HEK293 (cell line): ENCODE measurements around the gene SLC22A17.

Experiments
- CTCF ChIA-PET: fragments of 350-600 bp; formaldehyde crosslinking; extraction: SDS; loops from one replicate; lab custom pipeline; 2021; ENCODE audit warnings: antibody characterized with exemption; lab: Yijun Ruan, JAX
- POLR2A ChIA-PET: fragments of 300-600 bp; formaldehyde crosslinking; extraction: SDS; loops from one replicate; lab custom pipeline; 2020; ENCODE audit warnings: antibody characterized with exemption, inconsistent platforms; lab: Yijun Ruan, JAX
- H3K27ac ChIP-seq: fragments of 200-500 bp; sonication (Bioruptor generic); 2 replicates; pipeline ENCODE4 v1.5.1; 2014; ENCODE audit warnings: low read depth, low read length, control low read depth, inconsistent platforms; ENCODE audit errors: extremely low read depth
- H3K36me3 ChIP-seq, 2 experiments: fragments of 200-500 bp in 1 of 2; sonication (Bioruptor generic) in 1 of 2; 1 replicate in 1 of 2; 2 replicates in 1 of 2; pipeline ENCODE4 v1.5.1; 2014 to 2017; ENCODE audit warnings: inconsistent platforms in 2 of 2, low read length in 2 of 2; ENCODE audit not compliant: control insufficient read depth in 2 of 2, insufficient read depth in 1 of 2
- H3K4me1 ChIP-seq: fragments of 200-500 bp; sonication (Bioruptor generic); 2 replicates; pipeline ENCODE4 v1.5.1; 2014; ENCODE audit warnings: mild to moderate bottlenecking, low read length, inconsistent platforms; ENCODE audit not compliant: control insufficient read depth, insufficient read depth
- H3K4me3 ChIP-seq: 2 replicates; pipeline ENCODE4 v1.5.1; 2011; ENCODE audit warnings: low read depth, mild to moderate bottlenecking, control low read depth, low read length, moderate library complexity
- H3K9me3 ChIP-seq: fragments of 200-500 bp; sonication (Bioruptor generic); 2 replicates; pipeline ENCODE4 v1.5.1; 2014; ENCODE audit warnings: low read depth, low read length, inconsistent platforms; ENCODE audit not compliant: control insufficient read depth, insufficient read depth
- ZBTB20 ChIP-seq: fragments of 450-650 bp; formaldehyde crosslinking; IDR thresholded peaks from 2 replicates; pipeline ENCODE4 v1.5.1; 2016; ENCODE audit warnings: missing biosample characterization, missing genetic modification characterization
- ZBTB7A ChIP-seq: fragments of 450-650 bp; formaldehyde crosslinking; IDR thresholded peaks from 2 replicates; pipeline ENCODE4 v1.5.1; 2016; ENCODE audit warnings: low read depth, missing biosample characterization, missing genetic modification characterization
- ZNF138 ChIP-seq: fragments of 450-650 bp; formaldehyde crosslinking; IDR thresholded peaks from 2 replicates; pipeline ENCODE4 v1.5.1; 2016; ENCODE audit warnings: missing biosample characterization, missing genetic modification characterization, borderline replicate concordance
- ZNF155 ChIP-seq: fragments of 450-650 bp; formaldehyde crosslinking; IDR thresholded peaks from 2 replicates; pipeline ENCODE4 v1.5.1; 2016; ENCODE audit warnings: missing biosample characterization, missing genetic modification characterization
- ZNF157 ChIP-seq: fragments of 450-650 bp; formaldehyde crosslinking; IDR thresholded peaks from 2 replicates; pipeline ENCODE4 v1.5.1; 2016; ENCODE audit warnings: missing biosample characterization, missing genetic modification characterization
- ZNF223 ChIP-seq: fragments of 450-650 bp; formaldehyde crosslinking; IDR thresholded peaks from 2 replicates; pipeline ENCODE4 v1.5.1; 2016; ENCODE audit warnings: missing biosample characterization, missing genetic modification characterization
- ZNF48 ChIP-seq: fragments of 450-650 bp; formaldehyde crosslinking; IDR thresholded peaks from 2 replicates; pipeline ENCODE4 v1.5.1; 2016; ENCODE audit warnings: missing biosample characterization, missing genetic modification characterization
- ZNF548 ChIP-seq: fragments of 450-650 bp; formaldehyde crosslinking; IDR thresholded peaks from 2 replicates; pipeline ENCODE4 v1.5.1; 2016; ENCODE audit warnings: missing biosample characterization, missing genetic modification characterization
- ZNF558 ChIP-seq: fragments of 450-650 bp; formaldehyde crosslinking; IDR thresholded peaks from 2 replicates; pipeline ENCODE4 v1.5.1; 2016; ENCODE audit warnings: missing biosample characterization, missing genetic modification characterization
- ZNF621 ChIP-seq: fragments of 450-650 bp; formaldehyde crosslinking; IDR thresholded peaks from 2 replicates; pipeline ENCODE4 v1.5.1; 2017; ENCODE audit warnings: missing biosample characterization, missing genetic modification characterization
- ZNF624 ChIP-seq: fragments of 450-650 bp; formaldehyde crosslinking; IDR thresholded peaks from 2 replicates; pipeline ENCODE4 v1.5.1; 2017; ENCODE audit warnings: missing biosample characterization, missing genetic modification characterization
- ZNF830 ChIP-seq: fragments of 450-650 bp; IDR thresholded peaks from 2 replicates; pipeline ENCODE4 v1.5.0; 2018; ENCODE audit warnings: missing biosample characterization, missing genetic modification characterization, low read depth, mild to moderate bottlenecking, moderate library complexity
- TF ChIP-seq, protein P1 (sequence below): fragments of 450-650 bp; formaldehyde crosslinking; IDR thresholded peaks from 2 replicates; pipeline ENCODE4 v1.5.1; 2016; ENCODE audit warnings: missing biosample characterization, missing genetic modification characterization
- TF ChIP-seq, protein P2 (sequence below): fragments of 450-650 bp; formaldehyde crosslinking; IDR thresholded peaks from 2 replicates; pipeline ENCODE4 v1.5.1; 2016; ENCODE audit warnings: missing biosample characterization, missing genetic modification characterization
- TF ChIP-seq, protein P3 (sequence below): fragments of 450-650 bp; formaldehyde crosslinking; IDR thresholded peaks from 2 replicates; pipeline ENCODE4 v1.5.1; 2016; ENCODE audit warnings: missing biosample characterization, missing genetic modification characterization, borderline replicate concordance
- TF ChIP-seq, protein P4 (sequence below): fragments of 450-650 bp; formaldehyde crosslinking; IDR thresholded peaks from 2 replicates; pipeline ENCODE4 v1.5.1; 2017; ENCODE audit warnings: missing biosample characterization, missing genetic modification characterization

Gene SLC22A17

DNA sequence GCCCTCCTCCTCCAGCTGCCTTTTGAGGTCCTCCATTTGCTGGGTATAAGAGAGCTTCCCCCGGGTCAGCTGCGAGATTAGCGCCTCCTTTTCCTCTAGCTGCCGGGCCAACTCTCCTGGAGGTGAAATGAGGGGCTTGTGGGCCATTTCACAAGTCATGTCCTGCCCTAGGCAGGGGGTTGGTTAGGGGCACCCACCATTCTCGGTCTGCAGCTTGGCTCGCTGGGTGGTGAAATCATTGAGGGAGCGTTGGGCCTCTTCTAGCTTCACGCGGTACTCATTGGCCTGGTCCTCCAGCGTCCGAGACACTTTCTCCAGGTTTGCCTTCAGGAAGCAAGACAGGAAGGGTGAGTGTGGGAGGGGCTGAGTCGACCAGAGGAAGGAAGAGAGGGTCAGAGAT is 36.7 kb upstream of the SLC22A17 start:
- TF ChIP-seq, protein P1, sequence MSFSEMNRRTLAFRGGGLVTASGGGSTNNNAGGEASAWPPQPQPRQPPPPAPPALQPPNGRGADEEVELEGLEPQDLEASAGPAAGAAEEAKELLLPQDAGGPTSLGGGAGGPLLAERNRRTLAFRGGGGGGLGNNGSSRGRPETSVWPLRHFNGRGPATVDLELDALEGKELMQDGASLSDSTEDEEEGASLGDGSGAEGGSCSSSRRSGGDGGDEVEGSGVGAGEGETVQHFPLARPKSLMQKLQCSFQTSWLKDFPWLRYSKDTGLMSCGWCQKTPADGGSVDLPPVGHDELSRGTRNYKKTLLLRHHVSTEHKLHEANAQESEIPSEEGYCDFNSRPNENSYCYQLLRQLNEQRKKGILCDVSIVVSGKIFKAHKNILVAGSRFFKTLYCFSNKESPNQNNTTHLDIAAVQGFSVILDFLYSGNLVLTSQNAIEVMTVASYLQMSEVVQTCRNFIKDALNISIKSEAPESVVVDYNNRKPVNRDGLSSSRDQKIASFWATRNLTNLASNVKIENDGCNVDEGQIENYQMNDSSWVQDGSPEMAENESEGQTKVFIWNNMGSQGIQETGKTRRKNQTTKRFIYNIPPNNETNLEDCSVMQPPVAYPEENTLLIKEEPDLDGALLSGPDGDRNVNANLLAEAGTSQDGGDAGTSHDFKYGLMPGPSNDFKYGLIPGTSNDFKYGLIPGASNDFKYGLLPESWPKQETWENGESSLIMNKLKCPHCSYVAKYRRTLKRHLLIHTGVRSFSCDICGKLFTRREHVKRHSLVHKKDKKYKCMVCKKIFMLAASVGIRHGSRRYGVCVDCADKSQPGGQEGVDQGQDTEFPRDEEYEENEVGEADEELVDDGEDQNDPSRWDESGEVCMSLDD (tag by site-specific recombination): no peak
- TF ChIP-seq, protein P2, sequence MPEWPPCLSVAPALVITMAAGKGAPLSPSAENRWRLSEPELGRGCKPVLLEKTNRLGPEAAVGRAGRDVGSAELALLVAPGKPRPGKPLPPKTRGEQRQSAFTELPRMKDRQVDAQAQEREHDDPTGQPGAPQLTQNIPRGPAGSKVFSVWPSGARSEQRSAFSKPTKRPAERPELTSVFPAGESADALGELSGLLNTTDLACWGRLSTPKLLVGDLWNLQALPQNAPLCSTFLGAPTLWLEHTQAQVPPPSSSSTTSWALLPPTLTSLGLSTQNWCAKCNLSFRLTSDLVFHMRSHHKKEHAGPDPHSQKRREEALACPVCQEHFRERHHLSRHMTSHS (tag by site-specific recombination): no peak
- TF ChIP-seq ZBTB20 (no peak), ZNF548 (tag by site-specific recombination) (no peak), ZNF830 (no peak), ZNF558 (tag by site-specific recombination) (no peak), ZNF621 (tag by site-specific recombination) (no peak), ZNF48 (tag by site-specific recombination) (no peak), ZNF155 (no peak), ZNF138 (tag by site-specific recombination) (no peak), ZNF223 (tag by site-specific recombination) (no peak), ZNF157 (tag by site-specific recombination) (no peak), ZBTB7A (no peak), ZNF624 (tag by site-specific recombination) (no peak)
- TF ChIP-seq, protein P3, sequence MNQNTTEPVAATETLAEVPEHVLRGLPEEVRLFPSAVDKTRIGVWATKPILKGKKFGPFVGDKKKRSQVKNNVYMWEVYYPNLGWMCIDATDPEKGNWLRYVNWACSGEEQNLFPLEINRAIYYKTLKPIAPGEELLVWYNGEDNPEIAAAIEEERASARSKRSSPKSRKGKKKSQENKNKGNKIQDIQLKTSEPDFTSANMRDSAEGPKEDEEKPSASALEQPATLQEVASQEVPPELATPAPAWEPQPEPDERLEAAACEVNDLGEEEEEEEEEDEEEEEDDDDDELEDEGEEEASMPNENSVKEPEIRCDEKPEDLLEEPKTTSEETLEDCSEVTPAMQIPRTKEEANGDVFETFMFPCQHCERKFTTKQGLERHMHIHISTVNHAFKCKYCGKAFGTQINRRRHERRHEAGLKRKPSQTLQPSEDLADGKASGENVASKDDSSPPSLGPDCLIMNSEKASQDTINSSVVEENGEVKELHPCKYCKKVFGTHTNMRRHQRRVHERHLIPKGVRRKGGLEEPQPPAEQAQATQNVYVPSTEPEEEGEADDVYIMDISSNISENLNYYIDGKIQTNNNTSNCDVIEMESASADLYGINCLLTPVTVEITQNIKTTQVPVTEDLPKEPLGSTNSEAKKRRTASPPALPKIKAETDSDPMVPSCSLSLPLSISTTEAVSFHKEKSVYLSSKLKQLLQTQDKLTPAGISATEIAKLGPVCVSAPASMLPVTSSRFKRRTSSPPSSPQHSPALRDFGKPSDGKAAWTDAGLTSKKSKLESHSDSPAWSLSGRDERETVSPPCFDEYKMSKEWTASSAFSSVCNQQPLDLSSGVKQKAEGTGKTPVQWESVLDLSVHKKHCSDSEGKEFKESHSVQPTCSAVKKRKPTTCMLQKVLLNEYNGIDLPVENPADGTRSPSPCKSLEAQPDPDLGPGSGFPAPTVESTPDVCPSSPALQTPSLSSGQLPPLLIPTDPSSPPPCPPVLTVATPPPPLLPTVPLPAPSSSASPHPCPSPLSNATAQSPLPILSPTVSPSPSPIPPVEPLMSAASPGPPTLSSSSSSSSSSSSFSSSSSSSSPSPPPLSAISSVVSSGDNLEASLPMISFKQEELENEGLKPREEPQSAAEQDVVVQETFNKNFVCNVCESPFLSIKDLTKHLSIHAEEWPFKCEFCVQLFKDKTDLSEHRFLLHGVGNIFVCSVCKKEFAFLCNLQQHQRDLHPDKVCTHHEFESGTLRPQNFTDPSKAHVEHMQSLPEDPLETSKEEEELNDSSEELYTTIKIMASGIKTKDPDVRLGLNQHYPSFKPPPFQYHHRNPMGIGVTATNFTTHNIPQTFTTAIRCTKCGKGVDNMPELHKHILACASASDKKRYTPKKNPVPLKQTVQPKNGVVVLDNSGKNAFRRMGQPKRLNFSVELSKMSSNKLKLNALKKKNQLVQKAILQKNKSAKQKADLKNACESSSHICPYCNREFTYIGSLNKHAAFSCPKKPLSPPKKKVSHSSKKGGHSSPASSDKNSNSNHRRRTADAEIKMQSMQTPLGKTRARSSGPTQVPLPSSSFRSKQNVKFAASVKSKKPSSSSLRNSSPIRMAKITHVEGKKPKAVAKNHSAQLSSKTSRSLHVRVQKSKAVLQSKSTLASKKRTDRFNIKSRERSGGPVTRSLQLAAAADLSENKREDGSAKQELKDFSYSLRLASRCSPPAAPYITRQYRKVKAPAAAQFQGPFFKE (tag by site-specific recombination): no peak
- TF ChIP-seq, protein P4, sequence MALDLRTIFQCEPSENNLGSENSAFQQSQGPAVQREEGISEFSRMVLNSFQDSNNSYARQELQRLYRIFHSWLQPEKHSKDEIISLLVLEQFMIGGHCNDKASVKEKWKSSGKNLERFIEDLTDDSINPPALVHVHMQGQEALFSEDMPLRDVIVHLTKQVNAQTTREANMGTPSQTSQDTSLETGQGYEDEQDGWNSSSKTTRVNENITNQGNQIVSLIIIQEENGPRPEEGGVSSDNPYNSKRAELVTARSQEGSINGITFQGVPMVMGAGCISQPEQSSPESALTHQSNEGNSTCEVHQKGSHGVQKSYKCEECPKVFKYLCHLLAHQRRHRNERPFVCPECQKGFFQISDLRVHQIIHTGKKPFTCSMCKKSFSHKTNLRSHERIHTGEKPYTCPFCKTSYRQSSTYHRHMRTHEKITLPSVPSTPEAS (tag by site-specific recombination): no peak
- Histone ChIP-seq H3K27ac (no peak overlapping the region), H3K4me1 (no peaks in the 10 kb centered on the region), H3K9me3 (no peaks in the 10 kb centered on the region), H3K4me3 (no peak overlapping the region), H3K36me3 (no peaks in the 10 kb centered on the region)
- POLR2A ChIA-PET: no interaction called here
- CTCF ChIA-PET: interaction anchor here (0.6 to 7.1 kb wide), 2 partner anchors 10 to 94 kb away, joined by 4 to 34 read pairs; no protein-coding TSS in a partner anchor
